C4-2B (cell line): ENCODE results near the gene CD37.

Experiments used
- ZFX ChIP-seq: fragments of 450-650 bp; IDR thresholded peaks from 2 replicates; pipeline ENCODE4 v1.6.1; 2017
- TF ChIP-seq, protein P1 (sequence below): fragments of 450-650 bp; conservative IDR thresholded peaks from 2 replicates; pipeline ENCODE4 v1.5.1; 2017; ENCODE audit warnings: mild to moderate bottlenecking

DNA sequence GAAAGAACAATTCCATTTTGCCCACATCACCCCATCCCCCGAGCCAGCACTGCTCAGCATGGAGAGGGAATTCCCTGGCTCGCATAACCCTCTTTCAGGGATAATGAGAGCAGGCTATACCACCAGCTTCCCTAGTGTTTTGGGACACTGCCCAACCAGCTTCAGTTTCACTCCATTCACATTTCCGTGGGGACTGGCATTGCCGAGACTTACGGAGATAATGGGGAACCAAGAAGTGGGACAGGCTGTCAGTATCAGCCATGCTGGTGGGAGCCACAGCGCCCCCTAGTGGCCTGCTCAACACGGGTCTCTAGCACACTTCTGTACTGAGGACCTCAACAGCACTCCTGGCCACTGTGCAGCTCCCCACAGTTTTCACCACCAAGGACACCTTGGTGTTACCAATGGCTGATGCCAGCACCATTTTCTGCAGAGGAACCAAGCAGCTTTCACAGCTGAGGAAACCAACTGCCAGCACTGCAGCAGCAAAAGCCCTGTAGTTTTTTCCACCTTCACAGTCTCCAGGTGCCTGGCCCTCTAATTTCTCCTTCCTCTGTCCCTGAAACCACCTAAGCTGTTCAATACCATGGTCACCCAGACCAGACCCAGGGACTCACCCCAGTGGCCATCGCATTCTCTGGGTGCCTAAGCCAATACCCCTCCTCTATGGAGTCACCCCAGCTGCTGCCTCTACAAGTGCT, 33.9 kb upstream of the CD37 start:
- TF ChIP-seq, protein P1, sequence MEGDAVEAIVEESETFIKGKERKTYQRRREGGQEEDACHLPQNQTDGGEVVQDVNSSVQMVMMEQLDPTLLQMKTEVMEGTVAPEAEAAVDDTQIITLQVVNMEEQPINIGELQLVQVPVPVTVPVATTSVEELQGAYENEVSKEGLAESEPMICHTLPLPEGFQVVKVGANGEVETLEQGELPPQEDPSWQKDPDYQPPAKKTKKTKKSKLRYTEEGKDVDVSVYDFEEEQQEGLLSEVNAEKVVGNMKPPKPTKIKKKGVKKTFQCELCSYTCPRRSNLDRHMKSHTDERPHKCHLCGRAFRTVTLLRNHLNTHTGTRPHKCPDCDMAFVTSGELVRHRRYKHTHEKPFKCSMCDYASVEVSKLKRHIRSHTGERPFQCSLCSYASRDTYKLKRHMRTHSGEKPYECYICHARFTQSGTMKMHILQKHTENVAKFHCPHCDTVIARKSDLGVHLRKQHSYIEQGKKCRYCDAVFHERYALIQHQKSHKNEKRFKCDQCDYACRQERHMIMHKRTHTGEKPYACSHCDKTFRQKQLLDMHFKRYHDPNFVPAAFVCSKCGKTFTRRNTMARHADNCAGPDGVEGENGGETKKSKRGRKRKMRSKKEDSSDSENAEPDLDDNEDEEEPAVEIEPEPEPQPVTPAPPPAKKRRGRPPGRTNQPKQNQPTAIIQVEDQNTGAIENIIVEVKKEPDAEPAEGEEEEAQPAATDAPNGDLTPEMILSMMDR = peak; percentile 95
- TF ChIP-seq ZFX = no peak
